ENCODE measurements around the gene HASPIN.

DNA sequence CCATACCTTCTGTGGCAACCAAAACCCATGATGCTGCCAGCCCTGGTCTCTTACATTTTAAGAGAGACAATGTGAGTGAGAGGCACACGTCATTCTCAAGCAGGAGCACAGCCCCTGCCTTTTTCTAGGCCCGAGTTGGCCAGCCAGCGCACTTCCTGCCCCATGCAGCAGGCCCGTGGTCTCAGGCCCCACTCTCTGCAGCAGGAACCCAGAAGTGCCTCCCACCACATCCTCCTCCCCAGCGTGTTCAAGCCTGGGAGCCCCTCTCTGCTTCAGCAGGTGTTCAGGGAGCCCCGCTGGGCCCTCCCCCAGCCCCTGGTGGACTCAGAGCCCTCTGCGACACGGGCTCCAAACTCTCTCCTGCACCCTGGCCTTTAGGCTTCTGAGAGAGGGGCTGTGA is 46.8 kb downstream of the HASPIN start:
- TF ChIP-seq, protein P1, sequence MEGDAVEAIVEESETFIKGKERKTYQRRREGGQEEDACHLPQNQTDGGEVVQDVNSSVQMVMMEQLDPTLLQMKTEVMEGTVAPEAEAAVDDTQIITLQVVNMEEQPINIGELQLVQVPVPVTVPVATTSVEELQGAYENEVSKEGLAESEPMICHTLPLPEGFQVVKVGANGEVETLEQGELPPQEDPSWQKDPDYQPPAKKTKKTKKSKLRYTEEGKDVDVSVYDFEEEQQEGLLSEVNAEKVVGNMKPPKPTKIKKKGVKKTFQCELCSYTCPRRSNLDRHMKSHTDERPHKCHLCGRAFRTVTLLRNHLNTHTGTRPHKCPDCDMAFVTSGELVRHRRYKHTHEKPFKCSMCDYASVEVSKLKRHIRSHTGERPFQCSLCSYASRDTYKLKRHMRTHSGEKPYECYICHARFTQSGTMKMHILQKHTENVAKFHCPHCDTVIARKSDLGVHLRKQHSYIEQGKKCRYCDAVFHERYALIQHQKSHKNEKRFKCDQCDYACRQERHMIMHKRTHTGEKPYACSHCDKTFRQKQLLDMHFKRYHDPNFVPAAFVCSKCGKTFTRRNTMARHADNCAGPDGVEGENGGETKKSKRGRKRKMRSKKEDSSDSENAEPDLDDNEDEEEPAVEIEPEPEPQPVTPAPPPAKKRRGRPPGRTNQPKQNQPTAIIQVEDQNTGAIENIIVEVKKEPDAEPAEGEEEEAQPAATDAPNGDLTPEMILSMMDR (IDR thresholded peaks at IDR 0.05; ENCODE audit: borderline replicate concordance, extremely low read depth, low read length, poor library complexity, severe bottlenecking) = peak; percentile 46
- TF ChIP-seq EZH2 (IDR thresholded peaks at IDR 0.05; ENCODE audit: borderline replicate concordance, low read depth, low read length, severe bottlenecking) = no peak
